Gastrocnemius medialis (tissue), 4 donors: ENCODE results near the gene FGD5. TPM values are rescaled to one million over a fixed set of nuclear protein-coding genes. Genes with fewer than 3 reads are reported as not detected.
A peak's percentile ranks its signal among the peaks of the same experiment; 100 is the strongest.

Experiments
- ATAC-seq, 2 donors: fragments of 150-250 bp; one replicate each; pipeline ENCODE4 v1.9.1; 2016
- DNase-seq, 2 donors: peaks; one replicate each; pipeline ENCODE4 v3.0.0-alpha.2; 2019
- H3K27ac ChIP-seq, 4 donors: fragments of 200-600 bp; sonication (generic); 1 replicate in 1 of 4; 2 replicates in 3 of 4; pipeline ENCODE4 v1.5.1; 2016 to 2018; ENCODE audit warnings: mild to moderate bottlenecking in 2 of 4, moderate library complexity in 1 of 4
- H3K27me3 ChIP-seq, 3 donors: fragments of 200-600 bp; sonication (generic) in 2 of 3; 1 replicate in 1 of 3; 2 replicates in 2 of 3; pipeline versions ENCODE4 v1.5.1 to v1.6.0; 2016 to 2019; ENCODE audit warnings: mild to moderate bottlenecking in 1 of 3, moderate library complexity in 1 of 3
- H3K36me3 ChIP-seq, 2 donors: fragments of 200-600 bp; sonication (generic) in 1 of 2; one replicate each; pipeline ENCODE4 v1.5.1; 2017 to 2018
- H3K4me1 ChIP-seq, 2 donors: fragments of 200-600 bp; sonication (generic) in 1 of 2; one replicate each; pipeline ENCODE4 v1.5.1; 2016 to 2017; ENCODE audit warnings: mild to moderate bottlenecking in 2 of 2
- H3K4me3 ChIP-seq, 4 donors: fragments of 200-600 bp; sonication (generic) in 3 of 4; 1 replicate in 1 of 4; 2 replicates in 3 of 4; pipeline ENCODE4 v1.5.1; 2016 to 2019; ENCODE audit warnings: mild to moderate bottlenecking in 2 of 4
- H3K9me3 ChIP-seq, 3 donors: fragments of 200-600 bp; sonication (generic) in 2 of 3; 1 replicate in 1 of 3; 2 replicates in 2 of 3; pipeline ENCODE4 v1.5.1; 2016 to 2019
- POLR2A ChIP-seq, 2 donors: fragments of 450-650 bp; IDR thresholded peaks; one replicate each; pipeline ENCODE4 v1.6.1; 2017; ENCODE audit warnings: antibody characterized with exemption in 2 of 2, mild to moderate bottlenecking in 2 of 2, moderate library complexity in 2 of 2
- in situ Hi-C, 4 donors: fragments of 200-750 bp; cut with MboI; loops; one replicate each; pipeline versions ENCODE4 v1.15.0 to v1.8.0; 2017; ENCODE audit warnings: low sequenced_read_pairs in 4 of 4
- intact Hi-C: fragments of 100-400 bp; cut with DNase I; formaldehyde crosslinking; loops from one replicate; pipeline ENCODE4 v1.15.1; 2023; ENCODE audit warnings: low total_unique reads
- total RNA-seq, 4 donors: library from RNA; depleted of rRNA; stranded (reverse); fragments of >200 nt; gene quantifications; one replicate each; pipeline versions ENCODE4 v1.1.0 to v1.2.3, GENCODE V29; 2016
- TF ChIP-seq, protein P1 (sequence below), 5 experiments: fragments of 450-650 bp in 3 of 5; fragments of 200-600 bp in 2 of 5; sonication (generic) in 2 of 5; IDR thresholded peaks in 4 of 5; conservative IDR thresholded peaks in 1 of 5; 1 replicate in 4 of 5; 2 replicates in 1 of 5; pipeline ENCODE4 v1.5.1; 2016 to 2019; ENCODE audit warnings: antibody characterized with exemption in 5 of 5, mild to moderate bottlenecking in 3 of 5, moderate library complexity in 3 of 5

Gene FGD5
- total RNA-seq, 4 donors from 2014 or later, result 4.4 to 8.4 (median 5.2) TPM

DNA sequence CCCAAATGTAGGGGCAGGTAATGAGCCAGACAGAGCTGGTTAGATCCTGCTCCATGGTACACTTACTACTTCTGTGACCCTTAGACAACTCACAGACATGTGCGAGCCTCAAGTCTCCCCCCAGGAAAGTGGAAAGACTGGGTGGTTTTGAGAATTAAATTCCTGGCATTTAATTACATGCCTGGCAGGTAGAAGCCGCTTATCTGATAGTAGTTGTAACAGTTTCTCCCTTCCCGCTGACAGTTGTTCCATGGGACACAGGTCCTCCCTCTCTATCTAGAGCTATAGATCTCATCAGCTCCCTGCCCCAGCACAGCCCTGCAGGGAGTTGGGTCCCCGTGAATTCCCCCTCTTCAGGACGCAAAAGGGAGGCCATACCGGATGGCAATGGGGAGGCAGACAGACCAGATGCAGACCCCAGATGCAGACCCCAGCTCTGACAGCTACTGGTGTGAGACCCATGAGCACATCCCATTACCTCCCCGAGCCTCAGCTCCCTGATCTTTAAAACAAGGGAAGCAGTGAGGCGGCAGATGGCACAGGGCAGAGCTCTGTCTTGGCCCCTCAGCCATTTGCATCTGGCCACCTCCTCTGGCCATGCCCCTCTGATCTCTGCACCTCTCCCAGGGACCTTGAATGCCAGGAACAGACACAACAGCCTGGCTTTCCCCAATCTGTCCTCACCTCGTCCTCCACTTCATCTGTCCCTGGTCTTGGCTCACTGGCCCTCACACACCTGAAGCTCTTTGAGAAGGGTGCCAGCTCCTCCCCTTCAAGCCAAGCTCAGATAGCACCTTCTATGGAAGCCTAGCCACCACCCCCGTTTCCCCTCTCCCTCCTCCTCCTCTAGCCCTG lies 94.5 kb downstream of the FGD5 start:
- Histone ChIP-seq H3K27me3 (no peaks in the 10 kb centered on the region), H3K4me1 (no peaks in the 10 kb centered on the region), H3K27ac (no peak overlapping the region), H3K36me3 (no peaks in the 10 kb centered on the region), H3K9me3 (no peaks in the 10 kb centered on the region), H3K4me3 (no peak overlapping the region)
- DNase-seq, result no peak
- in situ Hi-C loops (loop anchor here in 2 of 4 donors (25.0 kb wide), 2 partner anchors 126 to 251 kb away; partner anchors contain the start of gene CCDC174 (in 1 of the 2)), intact Hi-C loops (no loop called here)
- ATAC-seq, result no peak
- TF ChIP-seq, protein P1, sequence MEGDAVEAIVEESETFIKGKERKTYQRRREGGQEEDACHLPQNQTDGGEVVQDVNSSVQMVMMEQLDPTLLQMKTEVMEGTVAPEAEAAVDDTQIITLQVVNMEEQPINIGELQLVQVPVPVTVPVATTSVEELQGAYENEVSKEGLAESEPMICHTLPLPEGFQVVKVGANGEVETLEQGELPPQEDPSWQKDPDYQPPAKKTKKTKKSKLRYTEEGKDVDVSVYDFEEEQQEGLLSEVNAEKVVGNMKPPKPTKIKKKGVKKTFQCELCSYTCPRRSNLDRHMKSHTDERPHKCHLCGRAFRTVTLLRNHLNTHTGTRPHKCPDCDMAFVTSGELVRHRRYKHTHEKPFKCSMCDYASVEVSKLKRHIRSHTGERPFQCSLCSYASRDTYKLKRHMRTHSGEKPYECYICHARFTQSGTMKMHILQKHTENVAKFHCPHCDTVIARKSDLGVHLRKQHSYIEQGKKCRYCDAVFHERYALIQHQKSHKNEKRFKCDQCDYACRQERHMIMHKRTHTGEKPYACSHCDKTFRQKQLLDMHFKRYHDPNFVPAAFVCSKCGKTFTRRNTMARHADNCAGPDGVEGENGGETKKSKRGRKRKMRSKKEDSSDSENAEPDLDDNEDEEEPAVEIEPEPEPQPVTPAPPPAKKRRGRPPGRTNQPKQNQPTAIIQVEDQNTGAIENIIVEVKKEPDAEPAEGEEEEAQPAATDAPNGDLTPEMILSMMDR (IDR thresholded peaks at IDR 0.05 in 4 of 5, conservative IDR thresholded peaks at IDR 0.05 in 1 of 5), result no peak
- TF ChIP-seq POLR2A (IDR thresholded peaks at IDR 0.05), result no peak

DNA sequence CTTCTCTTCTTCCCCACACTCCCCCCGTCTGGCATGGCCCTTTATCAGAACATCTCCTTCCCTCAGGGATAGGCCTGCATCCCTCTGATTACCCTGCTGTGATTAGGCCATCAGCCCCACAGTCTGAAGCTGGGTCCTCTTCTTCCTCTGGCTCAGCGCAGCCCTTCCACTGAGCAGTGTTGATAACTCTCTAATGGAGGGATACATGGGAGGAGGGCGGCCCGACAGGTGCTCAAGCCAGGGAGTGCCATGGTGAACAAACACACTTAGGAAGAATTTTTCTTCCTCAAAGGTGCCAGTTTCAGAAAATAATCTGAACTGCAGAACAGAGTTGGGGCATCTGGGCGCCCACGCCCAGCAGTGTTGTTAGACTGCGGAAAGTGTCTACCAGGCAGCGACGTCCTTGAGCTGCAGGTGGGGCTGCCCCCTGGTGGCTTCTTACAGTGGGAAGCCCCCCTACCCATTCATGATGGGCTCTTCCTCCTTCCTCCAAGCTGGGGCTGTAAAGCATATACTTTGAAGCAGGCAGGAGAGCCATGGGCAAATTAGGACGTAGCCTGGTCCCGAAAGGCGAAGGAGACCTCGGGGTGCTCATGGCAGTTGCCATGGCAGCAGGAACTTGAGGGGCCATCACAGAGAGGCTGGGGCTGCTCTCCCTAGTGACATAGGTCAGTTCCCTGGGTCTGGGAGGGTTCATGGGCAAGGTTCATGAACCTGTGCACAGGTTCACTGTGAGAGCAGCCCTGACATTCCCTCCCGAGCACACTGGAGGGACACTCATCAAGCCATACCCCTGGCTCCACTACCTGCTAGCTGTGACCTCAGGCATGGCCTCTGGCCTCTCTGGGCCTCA lies 95.4 kb downstream of the FGD5 start:
- ATAC-seq (no peak), DNase-seq (no peak)
- intact Hi-C loops, result no loop called here
- Histone ChIP-seq H3K4me1 (no peaks in the 10 kb centered on the region), H3K9me3 (no peaks in the 10 kb centered on the region), H3K27me3 (no peaks in the 10 kb centered on the region), H3K36me3 (no peaks in the 10 kb centered on the region), H3K4me3 (no peak overlapping the region), H3K27ac (no peak overlapping the region)
- in situ Hi-C loops, result loop anchor here in 2 of 4 donors (25.0 kb wide), 2 partner anchors 127 to 252 kb away; partner anchors contain the start of gene CCDC174 (in 1 of the 2)
- TF ChIP-seq, protein P1 (IDR thresholded peaks at IDR 0.05 in 4 of 5, conservative IDR thresholded peaks at IDR 0.05 in 1 of 5), result no peak
- no peak for TF ChIP-seq POLR2A (IDR thresholded peaks at IDR 0.05)

DNA sequence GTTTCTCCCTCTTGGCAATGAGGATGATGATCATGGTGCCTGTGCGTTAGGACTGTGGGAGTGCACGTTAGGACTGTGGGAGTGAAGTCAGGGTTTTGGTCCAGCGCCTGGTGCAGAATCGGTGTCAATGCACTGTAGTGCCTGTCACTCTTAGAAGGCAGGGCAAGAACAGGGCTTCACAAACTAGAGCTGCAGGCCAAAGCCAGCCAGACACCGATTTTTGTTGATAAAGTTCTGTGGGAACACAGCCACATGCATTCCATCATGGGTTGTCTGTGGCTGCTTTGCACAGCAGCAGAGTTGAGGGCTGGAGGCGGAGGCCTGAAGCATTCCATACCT lies 96.0 kb downstream of the FGD5 start:
- ATAC-seq (no peak), DNase-seq (no peak)
- Histone ChIP-seq H3K9me3 (no peaks in the 10 kb centered on the region), H3K4me1 (no peaks in the 10 kb centered on the region), H3K36me3 (no peaks in the 10 kb centered on the region), H3K27ac (no peak overlapping the region), H3K27me3 (no peaks in the 10 kb centered on the region), H3K4me3 (no peak overlapping the region)
- in situ Hi-C loops (loop anchor here in 2 of 4 donors (25.0 kb wide), 2 partner anchors 127 to 252 kb away; partner anchors contain the start of gene CCDC174 (in 1 of the 2)), intact Hi-C loops (loop anchor here (5.0 kb wide), 1 partner anchor 52 kb away; no protein-coding TSS in a partner anchor)
- TF ChIP-seq, protein P1 (IDR thresholded peaks at IDR 0.05 in 4 of 5, conservative IDR thresholded peaks at IDR 0.05 in 1 of 5), result no peak
- TF ChIP-seq POLR2A (IDR thresholded peaks at IDR 0.05), result no peak

DNA sequence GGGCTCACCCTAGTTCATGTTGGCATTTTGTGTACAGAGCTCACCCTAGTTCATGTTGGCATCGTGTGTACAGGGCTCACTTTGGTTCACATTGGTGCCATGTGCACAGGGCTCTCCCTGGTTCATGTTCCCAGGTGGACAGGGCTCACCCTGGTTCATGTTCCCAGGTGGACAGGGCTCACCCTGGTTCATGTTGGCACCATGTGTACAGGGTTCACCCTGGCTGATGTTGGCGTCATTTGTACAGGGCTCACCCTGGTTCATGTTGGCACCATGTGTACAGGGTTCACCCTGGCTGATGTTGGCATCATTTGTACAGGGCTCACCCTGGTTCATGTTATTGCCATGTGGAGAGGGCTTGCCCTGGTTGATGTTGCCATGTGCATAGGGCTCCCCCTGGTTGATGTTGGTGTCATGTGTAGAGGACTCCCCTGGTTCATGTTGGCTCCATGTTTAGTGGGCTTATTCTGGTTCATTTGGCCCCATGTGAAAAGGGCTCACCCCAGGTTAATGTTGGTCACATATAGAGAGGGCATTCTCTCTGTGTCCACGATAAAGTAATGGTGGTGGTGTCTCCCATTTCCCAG lies 97.0 kb downstream of the FGD5 start:
- no peaks in the 10 kb centered on the region for H3K27me3 ChIP-seq
- ATAC-seq (no peak), DNase-seq (no peak)
- no peaks in the 10 kb centered on the region for H3K9me3 ChIP-seq
- TF ChIP-seq POLR2A (IDR thresholded peaks at IDR 0.05), result no peak
- TF ChIP-seq, protein P1 (IDR thresholded peaks at IDR 0.05 in 4 of 5, conservative IDR thresholded peaks at IDR 0.05 in 1 of 5), result peak in 1 of 5 experiments; percentile 22
- H3K4me3 ChIP-seq, result no peak overlapping the region
- no peak overlapping the region for H3K27ac ChIP-seq
- in situ Hi-C loops (loop anchor here in 2 of 4 donors (25.0 kb wide), 2 partner anchors 128 to 253 kb away; partner anchors contain the start of gene CCDC174 (in 1 of the 2)), intact Hi-C loops (loop anchor here (5.0 kb wide), 1 partner anchor 53 kb away; no protein-coding TSS in a partner anchor)
- no peaks in the 10 kb centered on the region for H3K36me3 ChIP-seq
- H3K4me1 ChIP-seq, result no peaks in the 10 kb centered on the region
